Neural cell (in vitro differentiated cells): Measurements from ENCODE around the gene MYO3B. TPM values are rescaled to one million over a fixed set of nuclear protein-coding genes. Genes with fewer than 3 reads are reported as not detected.

Experiments
- H2AFZ ChIP-seq: fragments of 200-600, 300-800 bp; sonication (generic), shearing (Covaris generic); 2 replicates; pipeline ENCODE4 v1.6.0; 2014; ENCODE audit warnings: low read depth, mild to moderate bottlenecking, antibody characterized with exemption, low read length, moderate library complexity
- H3F3A ChIP-seq: fragments of 200-600 bp; shearing (Covaris generic); 2 replicates; pipeline ENCODE4 v1.6.1; 2016; ENCODE audit warnings: mild to moderate bottlenecking, moderate library complexity, mixed read lengths, antibody characterized with exemption, low read length; ENCODE audit not compliant: insufficient read depth, poor library complexity, severe bottlenecking
- H3K27ac ChIP-seq: fragments of 200-600, 300-800 bp; sonication (generic), shearing (Covaris generic); 2 replicates; pipeline ENCODE4 v1.5.1; 2014; ENCODE audit warnings: mild to moderate bottlenecking, low read length, moderate library complexity
- H3K27me3 ChIP-seq: fragments of 300-800, 200-600 bp; sonication (generic), shearing (Covaris generic); 2 replicates; pipeline ENCODE4 v1.6.0; 2014; ENCODE audit warnings: mild to moderate bottlenecking, low read depth, low read length, moderate library complexity; ENCODE audit not compliant: insufficient read depth
- H3K36me3 ChIP-seq: fragments of 300-800, 200-600 bp; sonication (generic), shearing (Covaris generic); 2 replicates; pipeline ENCODE4 v1.5.1; 2014; ENCODE audit warnings: mild to moderate bottlenecking, antibody characterized with exemption, low read length, moderate library complexity; ENCODE audit not compliant: insufficient read depth
- H3K4me2 ChIP-seq: fragments of 300-800, 200-600 bp; sonication (generic), shearing (Covaris generic); 2 replicates; pipeline ENCODE4 v1.6.0; 2014; ENCODE audit warnings: mild to moderate bottlenecking, low read length
- H3K4me3 ChIP-seq: fragments of 300-800, 200-600 bp; sonication (generic), shearing (Covaris generic); 2 replicates; pipeline ENCODE4 v1.5.1; 2014; ENCODE audit warnings: mild to moderate bottlenecking, low read length, moderate library complexity
- H3K79me2 ChIP-seq: fragments of 200-600 bp; shearing (Covaris generic); replicated peaks from 2 replicates; pipeline ENCODE4 v1.6.0; 2014; ENCODE audit warnings: mild to moderate bottlenecking, low read length, moderate library complexity; ENCODE audit not compliant: insufficient read depth
- H3K9ac ChIP-seq: fragments of 300-800, 200-600 bp; sonication (generic), shearing (Covaris generic); 2 replicates; pipeline ENCODE4 v1.6.1; 2016; ENCODE audit warnings: mild to moderate bottlenecking, low read length, mixed read lengths
- H3K9me2 ChIP-seq: fragments of 200-600 bp; shearing (Covaris generic); 2 replicates; pipeline ENCODE4 v1.6.1; 2016; ENCODE audit warnings: mild to moderate bottlenecking, low read length, mixed read lengths; ENCODE audit not compliant: insufficient read depth
- H3K9me3 ChIP-seq: fragments of 200-600, 300-800 bp; sonication (generic), shearing (Covaris generic); 2 replicates; pipeline ENCODE4 v1.6.1; 2016; ENCODE audit warnings: mild to moderate bottlenecking, mixed run types, low read length, moderate library complexity, mixed read lengths
- H4K20me1 ChIP-seq: fragments of 200-600 bp; shearing (Covaris generic); 2 replicates; pipeline ENCODE4 v1.6.1; 2016; ENCODE audit warnings: mild to moderate bottlenecking, mixed run types; ENCODE audit not compliant: insufficient read depth
- EP300 ChIP-seq: fragments of 450-650 bp; conservative IDR thresholded peaks from 2 replicates; pipeline ENCODE4 v1.6.1; 2014; ENCODE audit warnings: antibody characterized with exemption, mild to moderate bottlenecking, moderate library complexity; ENCODE audit not compliant: poor library complexity, severe bottlenecking
- EZH2 ChIP-seq: fragments of 200-600, 300-800 bp; shearing (Covaris generic), sonication (generic); IDR thresholded peaks from 2 replicates; pipeline ENCODE4 v1.6.1; 2014; ENCODE audit warnings: antibody characterized with exemption, low read length, borderline replicate concordance, mild to moderate bottlenecking; ENCODE audit not compliant: insufficient read depth, poor library complexity, severe bottlenecking
- MXI1 ChIP-seq: fragments of 450-650 bp; conservative IDR thresholded peaks from 2 replicates; pipeline ENCODE4 v1.6.1; 2014; ENCODE audit warnings: antibody characterized with exemption, mild to moderate bottlenecking; ENCODE audit not compliant: poor library complexity, severe bottlenecking
- POLR2AphosphoS5 ChIP-seq: IDR thresholded peaks from 2 replicates; pipeline ENCODE4 v1.6.1; 2012
- RAD21 ChIP-seq: fragments of 450-650 bp; conservative IDR thresholded peaks from 2 replicates; pipeline ENCODE4 v1.6.1; 2014; ENCODE audit warnings: antibody characterized with exemption, mild to moderate bottlenecking, moderate library complexity
- SMC3 ChIP-seq: fragments of 450-650 bp; conservative IDR thresholded peaks from 2 replicates; pipeline ENCODE4 v1.6.1; 2014; ENCODE audit warnings: antibody characterized with exemption, mild to moderate bottlenecking, moderate library complexity; ENCODE audit not compliant: poor library complexity
- TAF1 ChIP-seq: IDR thresholded peaks from 2 replicates; pipeline ENCODE4 v1.6.1; 2012; ENCODE audit warnings: low read depth
- polyA plus RNA-seq: library from polyadenylated mRNA; depleted of rRNA; stranded (reverse); fragments of >200 nt; gene quantifications from 2 replicates; pipeline ENCODE4 v1.2.3, GENCODE V29; 2014
- TF ChIP-seq, protein P1 (sequence below): fragments of 450-650 bp; IDR thresholded peaks from 2 replicates; pipeline ENCODE4 v1.5.1; 2014; ENCODE audit warnings: antibody characterized with exemption, mild to moderate bottlenecking, moderate library complexity; ENCODE audit not compliant: poor library complexity, severe bottlenecking
- TF ChIP-seq, protein P2 (sequence below): IDR thresholded peaks from 2 replicates; pipeline ENCODE4 v1.6.1; 2012; ENCODE audit warnings: borderline replicate concordance

Gene MYO3B
- polyA plus RNA-seq, 1 donor from 2014 or later = 0.11 TPM

DNA sequence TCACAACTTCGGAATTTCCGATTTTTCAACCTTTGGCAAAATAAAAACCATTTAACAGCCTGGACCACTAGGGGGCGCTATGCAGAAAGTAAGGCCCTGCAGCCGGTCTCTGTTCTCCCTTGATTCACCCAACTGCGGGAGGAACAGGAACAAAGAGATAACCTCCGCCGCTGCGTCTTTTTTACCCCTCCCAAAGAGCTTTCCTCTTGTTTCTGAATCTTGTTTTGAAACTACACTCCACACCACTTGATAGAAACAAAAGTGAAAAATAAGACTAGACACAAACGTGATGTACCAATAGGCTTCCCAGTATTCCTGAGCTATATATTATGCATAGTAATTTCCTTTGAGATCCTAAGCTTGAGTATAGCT, 231.2 kb downstream of the MYO3B start:
- no peaks in the 10 kb centered on the region for H3K27me3 ChIP-seq
- no peaks in the 10 kb centered on the region for H4K20me1 ChIP-seq
- no peaks in the 10 kb centered on the region for H3K36me3 ChIP-seq
- no peaks in the 10 kb centered on the region for H3K9me2 ChIP-seq
- H3K27ac ChIP-seq = no peak overlapping the region
- no peaks in the 10 kb centered on the region for H3F3A ChIP-seq
- H2AFZ ChIP-seq = no peak overlapping the region
- no peak overlapping the region for H3K4me3 ChIP-seq
- H3K4me2 ChIP-seq = no peak overlapping the region
- no peaks in the 10 kb centered on the region for H3K9me3 ChIP-seq
- no peaks in the 10 kb centered on the region for H3K79me2 ChIP-seq
- no peak overlapping the region for H3K9ac ChIP-seq
- TF ChIP-seq EP300 = no peak
- TF ChIP-seq POLR2AphosphoS5 = no peak
- peak; percentile 32 for TF ChIP-seq RAD21
- no peak for TF ChIP-seq SMC3
- TF ChIP-seq, protein P1, sequence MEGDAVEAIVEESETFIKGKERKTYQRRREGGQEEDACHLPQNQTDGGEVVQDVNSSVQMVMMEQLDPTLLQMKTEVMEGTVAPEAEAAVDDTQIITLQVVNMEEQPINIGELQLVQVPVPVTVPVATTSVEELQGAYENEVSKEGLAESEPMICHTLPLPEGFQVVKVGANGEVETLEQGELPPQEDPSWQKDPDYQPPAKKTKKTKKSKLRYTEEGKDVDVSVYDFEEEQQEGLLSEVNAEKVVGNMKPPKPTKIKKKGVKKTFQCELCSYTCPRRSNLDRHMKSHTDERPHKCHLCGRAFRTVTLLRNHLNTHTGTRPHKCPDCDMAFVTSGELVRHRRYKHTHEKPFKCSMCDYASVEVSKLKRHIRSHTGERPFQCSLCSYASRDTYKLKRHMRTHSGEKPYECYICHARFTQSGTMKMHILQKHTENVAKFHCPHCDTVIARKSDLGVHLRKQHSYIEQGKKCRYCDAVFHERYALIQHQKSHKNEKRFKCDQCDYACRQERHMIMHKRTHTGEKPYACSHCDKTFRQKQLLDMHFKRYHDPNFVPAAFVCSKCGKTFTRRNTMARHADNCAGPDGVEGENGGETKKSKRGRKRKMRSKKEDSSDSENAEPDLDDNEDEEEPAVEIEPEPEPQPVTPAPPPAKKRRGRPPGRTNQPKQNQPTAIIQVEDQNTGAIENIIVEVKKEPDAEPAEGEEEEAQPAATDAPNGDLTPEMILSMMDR = peak; percentile 64
- no peak for TF ChIP-seq MXI1
- no peak for TF ChIP-seq TAF1
- TF ChIP-seq, protein P2, sequence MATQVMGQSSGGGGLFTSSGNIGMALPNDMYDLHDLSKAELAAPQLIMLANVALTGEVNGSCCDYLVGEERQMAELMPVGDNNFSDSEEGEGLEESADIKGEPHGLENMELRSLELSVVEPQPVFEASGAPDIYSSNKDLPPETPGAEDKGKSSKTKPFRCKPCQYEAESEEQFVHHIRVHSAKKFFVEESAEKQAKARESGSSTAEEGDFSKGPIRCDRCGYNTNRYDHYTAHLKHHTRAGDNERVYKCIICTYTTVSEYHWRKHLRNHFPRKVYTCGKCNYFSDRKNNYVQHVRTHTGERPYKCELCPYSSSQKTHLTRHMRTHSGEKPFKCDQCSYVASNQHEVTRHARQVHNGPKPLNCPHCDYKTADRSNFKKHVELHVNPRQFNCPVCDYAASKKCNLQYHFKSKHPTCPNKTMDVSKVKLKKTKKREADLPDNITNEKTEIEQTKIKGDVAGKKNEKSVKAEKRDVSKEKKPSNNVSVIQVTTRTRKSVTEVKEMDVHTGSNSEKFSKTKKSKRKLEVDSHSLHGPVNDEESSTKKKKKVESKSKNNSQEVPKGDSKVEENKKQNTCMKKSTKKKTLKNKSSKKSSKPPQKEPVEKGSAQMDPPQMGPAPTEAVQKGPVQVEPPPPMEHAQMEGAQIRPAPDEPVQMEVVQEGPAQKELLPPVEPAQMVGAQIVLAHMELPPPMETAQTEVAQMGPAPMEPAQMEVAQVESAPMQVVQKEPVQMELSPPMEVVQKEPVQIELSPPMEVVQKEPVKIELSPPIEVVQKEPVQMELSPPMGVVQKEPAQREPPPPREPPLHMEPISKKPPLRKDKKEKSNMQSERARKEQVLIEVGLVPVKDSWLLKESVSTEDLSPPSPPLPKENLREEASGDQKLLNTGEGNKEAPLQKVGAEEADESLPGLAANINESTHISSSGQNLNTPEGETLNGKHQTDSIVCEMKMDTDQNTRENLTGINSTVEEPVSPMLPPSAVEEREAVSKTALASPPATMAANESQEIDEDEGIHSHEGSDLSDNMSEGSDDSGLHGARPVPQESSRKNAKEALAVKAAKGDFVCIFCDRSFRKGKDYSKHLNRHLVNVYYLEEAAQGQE = no peak
- TF ChIP-seq EZH2 = no peak

DNA sequence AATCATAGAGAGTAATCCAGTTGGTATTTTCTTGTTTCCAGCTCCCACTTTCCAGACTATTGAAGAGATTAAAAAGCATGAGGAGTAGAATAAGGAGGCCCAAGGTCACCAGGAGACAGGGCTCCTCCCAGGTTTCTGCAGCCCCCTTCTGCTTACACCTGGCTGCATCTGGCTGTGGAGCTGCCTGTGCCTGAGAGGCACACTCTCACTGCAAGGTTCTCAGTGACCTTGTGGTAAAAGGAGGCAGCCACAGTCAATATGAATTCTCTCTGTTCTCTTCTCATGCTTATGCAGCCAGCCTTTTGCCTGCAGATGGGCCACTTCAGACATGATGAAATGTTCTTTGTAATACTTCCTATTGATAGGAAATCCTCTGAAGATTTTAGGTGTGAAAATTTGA, 233.7 kb downstream of the MYO3B start:
- no peak overlapping the region for H2AFZ ChIP-seq
- H3K9ac ChIP-seq = no peak overlapping the region
- no peak overlapping the region for H3K4me2 ChIP-seq
- no peaks in the 10 kb centered on the region for H3K36me3 ChIP-seq
- no peaks in the 10 kb centered on the region for H3K27me3 ChIP-seq
- H3K9me3 ChIP-seq = no peaks in the 10 kb centered on the region
- no peaks in the 10 kb centered on the region for H3K9me2 ChIP-seq
- no peaks in the 10 kb centered on the region for H3F3A ChIP-seq
- H3K79me2 ChIP-seq = no peaks in the 10 kb centered on the region
- no peak overlapping the region for H3K4me3 ChIP-seq
- no peak overlapping the region for H3K27ac ChIP-seq
- H4K20me1 ChIP-seq = no peaks in the 10 kb centered on the region
- TF ChIP-seq MXI1 (no peak), POLR2AphosphoS5 (no peak), RAD21 (no peak)
- TF ChIP-seq, protein P1 = no peak
- TF ChIP-seq, protein P2 = no peak
